Measurements from ENCODE around the gene ENDOU. TPM values are rescaled to one million over a fixed set of nuclear protein-coding genes. Genes with fewer than 3 reads are reported as not detected.

Gene ENDOU
- total RNA-seq, 1 donor from 2014 or later, result not detected

- TF ChIP-seq CTCF (IDR thresholded peaks at IDR 0.05; ENCODE audit: insufficient read depth, low read length, poor library complexity, severe bottlenecking), result no peak
- Histone ChIP-seq H3K4me3 (ENCODE audit: low read depth, low read length) (peak overlapping the region; percentile 42), H3K36me3 (ENCODE audit: control insufficient read depth, insufficient read depth, low read length) (no peaks in the 10 kb centered on the region), H3K27me3 (ENCODE audit: control insufficient read depth, insufficient read depth, low read length) (no peaks in the 10 kb centered on the region)
- DNase-seq (ENCODE audit: low read depth), result no peak
Measured at GRCh38 chr12:47758584-47758833, 33.2 kb upstream of the ENDOU start.

GRCh38 chr12:47757840-47758583 lies 32.7 kb upstream of the ENDOU start:
- peak overlapping the region; percentile 42 for H3K4me3 ChIP-seq (ENCODE audit: low read depth, low read length)
- no peaks in the 10 kb centered on the region for H3K27me3 ChIP-seq (ENCODE audit: control insufficient read depth, insufficient read depth, low read length)
- TF ChIP-seq CTCF (IDR thresholded peaks at IDR 0.05; ENCODE audit: insufficient read depth, low read length, poor library complexity, severe bottlenecking), result no peak
- no peak for DNase-seq (ENCODE audit: low read depth)
- H3K36me3 ChIP-seq (ENCODE audit: control insufficient read depth, insufficient read depth, low read length), result no peaks in the 10 kb centered on the region

- Histone ChIP-seq H3K4me3 (ENCODE audit: low read depth, low read length) (peak overlapping the region; percentile 42), H3K36me3 (ENCODE audit: control insufficient read depth, insufficient read depth, low read length) (no peaks in the 10 kb centered on the region), H3K27me3 (ENCODE audit: control insufficient read depth, insufficient read depth, low read length) (no peaks in the 10 kb centered on the region)
- no peak for TF ChIP-seq CTCF (IDR thresholded peaks at IDR 0.05; ENCODE audit: insufficient read depth, low read length, poor library complexity, severe bottlenecking)
- DNase-seq (ENCODE audit: low read depth), result no peak
Measured at GRCh38 chr12:47757364-47757839, 32.1 kb upstream of the ENDOU start.

- Histone ChIP-seq H3K4me3 (ENCODE audit: low read depth, low read length) (no peak overlapping the region), H3K27me3 (ENCODE audit: control insufficient read depth, insufficient read depth, low read length) (no peaks in the 10 kb centered on the region), H3K36me3 (ENCODE audit: control insufficient read depth, insufficient read depth, low read length) (no peaks in the 10 kb centered on the region)
- no peak for DNase-seq (ENCODE audit: low read depth)
- TF ChIP-seq CTCF (IDR thresholded peaks at IDR 0.05; ENCODE audit: insufficient read depth, low read length, poor library complexity, severe bottlenecking), result no peak
Measured at GRCh38 chr12:47755655-47756562, 30.6 kb upstream of the ENDOU start.

GRCh38 chr12:47754881-47755280 lies 29.6 kb upstream of the ENDOU start:
- Histone ChIP-seq H3K27me3 (ENCODE audit: control insufficient read depth, insufficient read depth, low read length) (no peaks in the 10 kb centered on the region), H3K4me3 (ENCODE audit: low read depth, low read length) (no peak overlapping the region), H3K36me3 (ENCODE audit: control insufficient read depth, insufficient read depth, low read length) (no peaks in the 10 kb centered on the region)
- DNase-seq (ENCODE audit: low read depth), result no peak
- no peak for TF ChIP-seq CTCF (IDR thresholded peaks at IDR 0.05; ENCODE audit: insufficient read depth, low read length, poor library complexity, severe bottlenecking)

All from kidney epithelial cell (primary cell).